ENCODE results near the gene CPHXL. TPM values are rescaled to one million over a fixed set of nuclear protein-coding genes. Genes with fewer than 3 reads are reported as not detected.

The CPHXL gene
- total RNA-seq, 4 donors from 2014 or later, result not detected

DNA sequence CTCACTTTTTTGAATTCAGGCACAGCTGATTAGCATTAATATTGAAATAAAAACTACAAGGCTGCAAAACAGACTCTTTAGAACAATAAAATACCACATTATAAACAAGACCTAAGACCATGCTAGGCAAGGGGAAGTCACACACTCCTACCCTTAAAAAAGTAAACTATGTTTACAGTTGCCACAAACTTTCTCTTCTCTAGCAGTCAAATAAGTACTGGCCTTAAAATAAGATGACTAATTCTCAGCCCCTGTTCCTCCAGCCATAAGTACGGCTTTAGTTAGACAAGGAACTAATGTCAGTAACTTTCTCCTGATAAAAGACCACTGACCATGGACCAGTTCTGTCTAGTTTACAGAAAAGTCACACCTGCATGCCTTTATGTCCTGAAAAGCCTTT lies 19.5 kb upstream of the CPHXL start:
- no peak for DNase-seq (ENCODE audit: low spot score in 2 of 2)
- WGBS, 2 donors, result 88 to 89% methylated on average over 1 of the region's 1 CpG
- no peak for TF ChIP-seq POLR2A (IDR thresholded peaks at IDR 0.05)
- H3K4me3 ChIP-seq (ENCODE audit: low read depth, poor library complexity, severe bottlenecking), result no peak overlapping the region
- intact Hi-C loops (cut with DNase I; ENCODE audit: low total_unique reads), result no loop called here

DNA sequence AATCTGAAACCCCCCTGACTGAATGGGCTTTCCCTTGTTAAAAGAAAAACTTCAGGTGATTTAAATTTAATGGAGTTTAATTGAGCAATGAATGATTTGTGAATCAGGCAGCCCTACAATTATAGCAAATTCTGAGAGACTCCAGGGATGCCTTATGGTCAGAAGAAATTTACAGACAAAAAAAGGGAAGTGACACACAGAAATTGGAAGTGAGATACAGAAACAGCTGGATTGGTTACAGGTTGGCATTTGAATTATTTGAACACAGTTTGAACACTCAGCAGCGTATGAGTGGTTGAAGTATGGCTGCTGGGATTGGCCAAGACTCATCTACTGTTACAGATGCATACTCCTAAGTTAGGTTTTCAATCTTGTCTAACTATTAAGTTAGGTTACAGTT lies 19.0 kb upstream of the CPHXL start:
- no peak overlapping the region for H3K4me3 ChIP-seq (ENCODE audit: low read depth, poor library complexity, severe bottlenecking)
- no peak for DNase-seq (ENCODE audit: low spot score in 2 of 2)
- TF ChIP-seq CTCF (IDR thresholded peaks at IDR 0.05) (no peak), POLR2A (IDR thresholded peaks at IDR 0.05) (no peak)
- intact Hi-C loops (cut with DNase I; ENCODE audit: low total_unique reads), result no loop called here
- 67% methylated on average over 1 of the region's 1 CpG for WGBS, 2 donors

DNA sequence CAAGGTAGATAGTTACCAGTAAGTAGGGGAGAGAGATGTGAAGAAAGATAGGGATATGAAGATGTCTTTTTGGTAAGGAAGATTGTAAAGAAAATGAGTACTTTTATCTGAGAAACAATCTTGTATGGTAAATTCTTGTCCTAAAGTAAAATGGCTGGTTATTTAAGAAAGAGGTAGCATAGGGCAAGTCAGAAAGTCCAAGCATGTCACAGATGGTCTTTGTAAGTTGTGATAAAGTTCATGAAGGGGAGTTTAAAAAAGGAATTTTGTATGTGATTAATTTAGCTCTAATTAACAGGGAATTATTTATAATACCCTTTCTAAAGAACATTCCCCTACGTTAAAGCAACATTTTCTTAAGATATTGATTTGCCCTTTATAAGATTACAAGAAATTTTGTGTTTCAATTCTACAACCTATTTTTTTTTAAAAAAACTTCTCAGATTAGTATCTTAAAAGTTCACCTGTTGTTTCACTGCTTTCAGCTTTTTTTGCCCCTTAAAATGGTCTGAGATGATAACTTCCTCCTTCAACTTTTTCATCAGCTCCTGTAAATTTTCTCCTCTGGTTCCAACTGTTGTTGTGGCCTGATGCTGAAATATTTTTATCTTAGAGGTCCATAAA lies 16.2 kb upstream of the CPHXL start:
- H3K4me3 ChIP-seq (ENCODE audit: low read depth, poor library complexity, severe bottlenecking), result no peak overlapping the region
- WGBS, 2 donors, result 13 to 15% methylated on average over 1 of the region's 1 CpG
- DNase-seq (ENCODE audit: low spot score in 2 of 2), result no peak
- no peak for TF ChIP-seq CTCF (IDR thresholded peaks at IDR 0.05)
- no peak for TF ChIP-seq POLR2A (IDR thresholded peaks at IDR 0.05)
- intact Hi-C loops (cut with DNase I; ENCODE audit: low total_unique reads), result no loop called here

GRCh38 chr16:75733305-75734211 lies 7.3 kb upstream of the CPHXL start:
- WGBS, 2 donors, result 29 to 32% methylated on average over 6 of the region's 6 CpGs
- no peak overlapping the region for H3K4me3 ChIP-seq (ENCODE audit: low read depth, poor library complexity, severe bottlenecking)
- no peak for DNase-seq (ENCODE audit: low spot score in 2 of 2)
- intact Hi-C loops (cut with DNase I; ENCODE audit: low total_unique reads), result no loop called here
- no peak for TF ChIP-seq POLR2A (IDR thresholded peaks at IDR 0.05)

DNA sequence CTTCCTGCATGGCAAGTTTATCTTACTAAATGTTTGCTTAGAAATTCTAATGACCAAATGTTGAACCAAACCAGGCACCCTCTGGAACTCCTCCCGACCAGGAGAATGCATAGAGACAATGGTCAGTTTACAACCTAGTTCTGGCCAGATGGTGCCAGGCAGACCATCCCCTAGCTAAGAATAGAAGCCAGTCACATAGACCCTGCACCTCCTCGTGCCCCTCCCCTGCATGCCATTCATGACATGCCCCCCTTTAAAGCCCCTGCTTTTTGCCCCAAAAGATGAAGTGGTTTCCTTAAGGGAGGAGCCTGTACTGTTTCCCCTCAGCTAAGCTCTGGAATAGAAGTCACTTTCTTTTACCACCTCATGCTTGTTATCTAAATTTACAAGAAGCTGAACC lies 6.6 kb upstream of the CPHXL start:
- TF ChIP-seq CTCF (IDR thresholded peaks at IDR 0.05) (no peak), POLR2A (IDR thresholded peaks at IDR 0.05) (no peak)
- WGBS, 2 donors, result 32 to 33% methylated on average over 2 of the region's 2 CpGs
- no peak for DNase-seq (ENCODE audit: low spot score in 2 of 2)
- intact Hi-C loops (cut with DNase I; ENCODE audit: low total_unique reads), result no loop called here
- H3K4me3 ChIP-seq (ENCODE audit: low read depth, poor library complexity, severe bottlenecking), result no peak overlapping the region

DNA sequence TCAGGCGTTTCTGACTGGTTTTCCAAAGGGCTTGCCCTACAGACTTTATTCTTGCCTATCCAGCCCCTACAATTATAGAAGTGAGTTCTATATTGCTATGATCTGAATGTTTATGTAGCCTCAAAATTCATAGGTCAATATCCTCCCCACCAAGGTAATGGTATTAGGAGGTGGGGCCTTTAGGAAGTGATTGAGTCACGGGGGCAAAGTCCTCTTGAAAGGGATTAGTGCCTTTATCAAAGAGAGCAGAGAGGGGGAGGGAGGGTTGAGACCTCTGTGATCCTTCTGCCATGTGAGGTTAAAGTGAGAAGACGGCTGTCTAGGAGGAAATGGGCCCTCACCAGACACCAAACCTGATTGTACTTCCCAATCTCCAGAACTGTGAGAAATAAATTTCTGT lies 931 bp upstream of the CPHXL start:
- TF ChIP-seq POLR2A (IDR thresholded peaks at IDR 0.05) (no peak), CTCF (IDR thresholded peaks at IDR 0.05) (no peak)
- WGBS, 2 donors, result 52 to 64% methylated on average over 3 of the region's 3 CpGs
- no peak overlapping the region for H3K4me3 ChIP-seq (ENCODE audit: low read depth, poor library complexity, severe bottlenecking)
- intact Hi-C loops (cut with DNase I; ENCODE audit: low total_unique reads), result no loop called here
- DNase-seq (ENCODE audit: low spot score in 2 of 2), result no peak
